Endothelial cell of umbilical vein (primary cell): ENCODE results near the gene MPZ. TPM values are rescaled to one million over a fixed set of nuclear protein-coding genes. Genes with fewer than 3 reads are reported as not detected.

Source experiments
- BruUV-seq: library from RNA; stranded (reverse); fragments of 400-500 nt; replicated peaks from 2 replicates; lab custom pipeline; 2021; lab: Mats Ljungman, UMichigan
- CTCF ChIA-PET: fragments of 300-600, 350-600 bp; sonication (Branson Sonifier 250); formaldehyde crosslinking; loops from one replicate; lab custom pipeline; 2021; ENCODE audit warnings: antibody characterized with exemption, inconsistent platforms; lab: Charles Lee
- POLR2A ChIA-PET: fragments of 300-600, 350-600 bp; sonication (Branson Sonifier 250); formaldehyde crosslinking; loops from one replicate; lab custom pipeline; 2021; ENCODE audit warnings: antibody characterized with exemption, inconsistent platforms; lab: Charles Lee
- DNase-seq: peaks from one replicate; pipeline ENCODE4 v3.0.0-alpha.2; 2011; ENCODE audit warnings: low read depth, low spot score
- FAIRE-seq: peaks from 2 replicates; lab custom pipeline; 2011; peaks lifted over from hg19 to GRCh38; lab: Jason Lieb, UNC
- H2AFZ ChIP-seq: 2 replicates; pipeline ENCODE4 v1.6.0; 2012; ENCODE audit warnings: low read depth, low read length, control low read depth, inconsistent platforms
- H3K27ac ChIP-seq: 2 replicates; pipeline ENCODE4 v1.5.1; 2011; ENCODE audit warnings: low read depth, mild to moderate bottlenecking, control low read depth, low read length, moderate library complexity; ENCODE audit not compliant: insufficient read depth
- H3K27me3 ChIP-seq, 2 experiments: 2 replicates each; pipeline versions ENCODE4 v1.6.0 to v1.6.1; 2011; ENCODE audit warnings: low read length in 2 of 2, mixed read lengths in 1 of 2; ENCODE audit not compliant: control insufficient read depth in 2 of 2, insufficient read depth in 2 of 2
- H3K36me3 ChIP-seq, 2 experiments: 2 replicates in 1 of 2; 3 replicates in 1 of 2; pipeline ENCODE4 v1.5.1; 2011; ENCODE audit warnings: low read length in 2 of 2, mild to moderate bottlenecking in 1 of 2, moderate library complexity in 1 of 2; ENCODE audit not compliant: control insufficient read depth in 2 of 2, insufficient read depth in 2 of 2; ENCODE audit errors: extremely low read depth in 1 of 2
- H3K4me1 ChIP-seq: 3 replicates; pipeline ENCODE4 v1.5.1; 2011; ENCODE audit warnings: mild to moderate bottlenecking, low read length; ENCODE audit not compliant: control insufficient read depth, insufficient read depth; ENCODE audit errors: extremely low read depth
- H3K4me2 ChIP-seq: 2 replicates; pipeline ENCODE4 v1.6.1; 2011; ENCODE audit warnings: low read length, control low read depth, mixed read lengths; ENCODE audit not compliant: insufficient read depth
- H3K4me3 ChIP-seq, 3 experiments: fragments of 200-600 bp in 1 of 3; sonication (generic), shearing (Covaris generic) in 1 of 3; replicated peaks in 1 of 3; 2 replicates each; pipeline ENCODE4 v1.5.1; 2011 to 2016; ENCODE audit warnings: control low read depth in 3 of 3, low read length in 3 of 3, mild to moderate bottlenecking in 2 of 3, inconsistent platforms in 1 of 3, low read depth in 1 of 3, moderate library complexity in 1 of 3; ENCODE audit not compliant: insufficient read depth in 1 of 3
- H3K79me2 ChIP-seq: 2 replicates; pipeline ENCODE4 v1.6.0; 2012; ENCODE audit warnings: low read length, inconsistent platforms; ENCODE audit not compliant: control insufficient read depth, insufficient read depth
- H3K9ac ChIP-seq: replicated peaks from 2 replicates; pipeline ENCODE3; 2011; ENCODE audit warnings: low read length, control low read depth; ENCODE audit not compliant: insufficient read depth; ENCODE audit errors: extremely low read depth
- H3K9me1 ChIP-seq: replicated peaks from 3 replicates; pipeline ENCODE4 v1.6.0; 2011; ENCODE audit warnings: mild to moderate bottlenecking, low read length; ENCODE audit not compliant: control insufficient read depth, insufficient read depth; ENCODE audit errors: extremely low read depth
- H3K9me3 ChIP-seq: replicated peaks from 2 replicates; pipeline ENCODE4 v1.5.1; 2012; ENCODE audit warnings: low read length, inconsistent platforms; ENCODE audit not compliant: control insufficient read depth, insufficient read depth
- H4K20me1 ChIP-seq: replicated peaks from 2 replicates; pipeline ENCODE3; 2011; ENCODE audit warnings: mild to moderate bottlenecking, low read length; ENCODE audit not compliant: control insufficient read depth, insufficient read depth; ENCODE audit errors: extremely low read depth
- CTCF ChIP-seq, 2 donors: IDR thresholded peaks; 1 replicate in 1 of 2; 2 replicates in 1 of 2; pipeline ENCODE4 v1.5.1; 2011; ENCODE audit warnings: low read length in 2 of 2, mild to moderate bottlenecking in 2 of 2, moderate library complexity in 2 of 2, control low read depth in 1 of 2, inconsistent platforms in 1 of 2, low read depth in 1 of 2; ENCODE audit not compliant: insufficient read depth in 1 of 2; ENCODE audit errors: extremely low read depth in 1 of 2
- EZH2 ChIP-seq: IDR thresholded peaks from 2 replicates; pipeline ENCODE4 v1.6.1; 2012; ENCODE audit warnings: borderline replicate concordance, low read depth, mild to moderate bottlenecking, moderate library complexity, low read length, inconsistent platforms; ENCODE audit not compliant: severe bottlenecking
- FOS ChIP-seq: IDR thresholded peaks from 2 replicates; pipeline ENCODE4 v1.6.1; 2011; ENCODE audit warnings: mild to moderate bottlenecking, low read length, moderate library complexity, borderline replicate concordance; ENCODE audit not compliant: insufficient read depth
- GATA2 ChIP-seq: IDR thresholded peaks from 2 replicates; pipeline ENCODE4 v1.7.0; 2011; ENCODE audit warnings: low read depth, mild to moderate bottlenecking, moderate library complexity, mixed read lengths, low read length; ENCODE audit not compliant: insufficient read length, insufficient read depth
- JUN ChIP-seq: IDR thresholded peaks from 2 replicates; pipeline ENCODE4 v1.6.1; 2011; ENCODE audit warnings: borderline replicate concordance, low read depth; ENCODE audit not compliant: insufficient read length, insufficient read depth
- MAX ChIP-seq: IDR thresholded peaks from 2 replicates; pipeline ENCODE4 v1.6.1; 2011; ENCODE audit not compliant: insufficient read depth, insufficient read length
- MYC ChIP-seq: IDR thresholded peaks from one replicate; pipeline ENCODE4 v1.6.1; 2011; ENCODE audit warnings: mild to moderate bottlenecking, low read depth, low read length
- POLR2A ChIP-seq: IDR thresholded peaks from 2 replicates; pipeline ENCODE4 v1.6.1; 2012; ENCODE audit warnings: low read depth, mild to moderate bottlenecking, control low read depth, low read length
- POLR2AphosphoS5 ChIP-seq: IDR thresholded peaks from 2 replicates; pipeline ENCODE4 v1.6.1; 2012; ENCODE audit warnings: low read depth, mild to moderate bottlenecking, control low read depth, low read length, moderate library complexity; ENCODE audit not compliant: insufficient read depth
- dilution Hi-C: fragments of 300-500 bp; cut with MboI; formaldehyde crosslinking; loops from one replicate; pipeline ENCODE4 v1.15.0; 2019; ENCODE audit warnings: low sequenced_read_pairs; ENCODE audit not compliant: extremely low pct_ligation_motif_present
- intact Hi-C: fragments of 100-400 bp; cut with micrococcal nuclease; formaldehyde crosslinking; loops from one replicate; pipeline ENCODE4 v1.10.0; 2022
- polyA plus RNA-seq, 4 experiments: library from polyadenylated mRNA; depleted of rRNA in 3 of 4; stranded (reverse) in 3 of 4; unstranded in 1 of 4; fragments of >200 nt; gene quantifications; 2 replicates each; pipeline versions ENCODE4 v1.2.1 to v1.2.3, GENCODE V29; 2011 to 2012; ENCODE audit warnings: missing spikeins in 1 of 4
- total RNA-seq: library from RNA; stranded (reverse); gene quantifications from 2 replicates; pipeline ENCODE4 v1.2.3, GENCODE V29; 2021

The MPZ gene
- total and polyA plus RNA-seq, 2 donors (not counting 3 experiments of a cell fraction or from before 2014, with no cell fraction given) = 2.0 to 7.0 TPM

- Histone ChIP-seq H2AFZ (no peak overlapping the region), H3K9ac (no peak overlapping the region), H3K27ac (no peak overlapping the region), H3K4me1 (peaks cover 3% of the 10 kb centered on the region), H3K36me3 (no peaks in the 10 kb centered on the region), H3K9me3 (no peaks in the 10 kb centered on the region), H3K79me2 (no peaks in the 10 kb centered on the region), H3K4me2 (no peak overlapping the region), H4K20me1 (no peaks in the 10 kb centered on the region), H3K27me3 (peaks cover 34 to 48% of the 10 kb centered on the region in 2 experiments), H3K4me3 (no peak overlapping the region), H3K9me1 (no peaks in the 10 kb centered on the region)
- no peak for DNase-seq
- TF ChIP-seq CTCF (IDR thresholded peaks at IDR 0.05; ENCODE audit: extremely low read depth in 1 of 2, insufficient read depth in 1 of 2, low read depth in 1 of 2, low read length in 2 of 2) (no peak), MAX (no peak), MYC (no peak), GATA2 (no peak), JUN (no peak), EZH2 (no peak), POLR2AphosphoS5 (no peak), POLR2A (no peak), FOS (no peak)
- POLR2A ChIA-PET = no interaction called here
- dilution Hi-C loops (no loop called here), intact Hi-C loops (no loop called here)
- no peak for FAIRE-seq
- CTCF ChIA-PET = interaction anchor here (1.4 to 1.6 kb wide), 2 partner anchors 13 to 30 kb away, joined by 5 to 7 read pairs; no protein-coding TSS in a partner anchor
- BruUV-seq = no TSS peak
These were observed 48.2 kb downstream of the MPZ start for GRCh38 chr1:161261261-161262235.
